HG03460 (cell line): Measurements from ENCODE around the gene CCNJ.
"Not testable (repeated sequence)": the region's sequence is repeated elsewhere in the genome, so short reads cannot be mapped to it uniquely, and the experiment has no call there.

Experiments
- ATAC-seq: cut with Tn5 transposase; IDR thresholded peaks from one replicate; pipeline ENCODE4 v1.9.1; 2021; ENCODE audit not compliant: unreplicated experiment

The CCNJ gene, protein sequence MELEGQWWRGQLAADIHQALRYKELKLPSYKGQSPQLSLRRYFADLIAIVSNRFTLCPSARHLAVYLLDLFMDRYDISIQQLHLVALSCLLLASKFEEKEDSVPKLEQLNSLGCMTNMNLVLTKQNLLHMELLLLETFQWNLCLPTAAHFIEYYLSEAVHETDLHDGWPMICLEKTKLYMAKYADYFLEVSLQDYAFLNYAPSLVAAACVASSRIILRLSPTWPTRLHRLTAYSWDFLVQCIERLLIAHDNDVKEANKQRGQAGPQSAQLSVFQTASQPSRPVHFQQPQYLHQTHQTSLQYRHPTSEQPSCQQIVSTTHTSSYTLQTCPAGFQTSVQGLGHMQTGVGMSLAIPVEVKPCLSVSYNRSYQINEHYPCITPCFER

DNA sequence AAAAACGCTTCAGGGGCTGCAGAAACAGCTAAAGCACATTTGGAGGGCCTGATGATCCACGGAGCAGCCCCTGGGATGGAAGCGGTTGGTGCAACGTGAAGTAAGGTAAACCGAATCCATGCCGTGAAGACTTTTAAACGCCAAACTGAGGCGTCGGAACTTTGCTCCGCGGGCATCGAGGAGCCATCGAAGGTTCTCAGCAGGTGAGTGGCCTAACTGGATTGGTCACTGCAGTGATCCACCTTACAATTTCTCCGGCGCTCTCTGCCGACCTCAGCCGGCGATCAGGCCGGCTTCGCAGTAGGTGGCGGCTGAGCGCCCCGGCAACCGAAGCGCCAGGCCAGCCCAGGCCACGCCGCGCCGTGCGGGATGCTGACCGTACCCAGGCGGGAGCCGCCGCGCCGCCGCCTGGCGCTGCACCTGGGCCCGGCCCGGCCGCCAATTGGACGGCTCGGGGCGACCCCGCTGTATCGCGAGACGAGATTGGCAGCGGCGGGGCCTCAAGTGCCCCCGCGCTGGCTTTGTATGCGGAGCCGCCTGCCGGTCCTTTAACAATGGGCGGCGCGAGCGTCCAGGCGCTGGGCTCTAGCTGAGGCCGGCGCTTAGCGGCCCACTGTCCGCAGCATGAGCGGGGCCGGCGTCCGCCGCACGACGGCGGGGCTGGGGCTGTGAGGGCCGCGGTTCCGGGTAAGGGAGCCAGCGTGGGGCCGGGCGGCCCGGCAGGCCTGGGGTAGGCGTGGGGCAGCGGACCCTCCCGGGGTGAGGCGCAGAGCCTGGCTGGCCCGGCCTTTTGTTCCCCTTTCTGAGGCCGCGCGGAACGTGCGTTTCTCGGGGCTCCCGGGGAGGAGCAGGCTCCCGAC lies at the start of gene CCNJ:
CCNJ (plus strand) TSS at position 551 of the 860 bp plus-strand sequence. CDS start 811 bp downstream, outside the sequence.
- ATAC-seq, result peak; percentile 84

DNA sequence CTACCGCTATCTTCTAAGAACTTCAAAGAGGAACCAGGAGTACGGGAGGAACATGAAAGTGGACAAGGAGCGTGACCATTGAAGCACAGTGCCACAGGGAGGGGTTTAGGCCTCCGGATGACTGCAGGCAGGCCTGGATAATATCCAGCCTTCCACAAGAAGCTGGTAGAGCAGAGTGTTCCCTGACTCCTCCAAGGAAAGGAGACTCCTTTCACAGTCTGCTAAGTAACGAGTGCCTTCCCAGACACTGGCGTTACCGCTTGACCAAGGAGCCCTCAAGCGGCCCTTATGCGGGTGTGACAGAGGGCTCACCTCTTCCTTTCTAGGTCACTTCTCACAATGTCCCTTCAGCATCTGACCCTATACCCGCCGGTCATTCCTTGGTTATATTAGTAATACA lies 49.0 kb upstream of the CCNJ start:
- ATAC-seq, result not testable (repeated sequence)

DNA sequence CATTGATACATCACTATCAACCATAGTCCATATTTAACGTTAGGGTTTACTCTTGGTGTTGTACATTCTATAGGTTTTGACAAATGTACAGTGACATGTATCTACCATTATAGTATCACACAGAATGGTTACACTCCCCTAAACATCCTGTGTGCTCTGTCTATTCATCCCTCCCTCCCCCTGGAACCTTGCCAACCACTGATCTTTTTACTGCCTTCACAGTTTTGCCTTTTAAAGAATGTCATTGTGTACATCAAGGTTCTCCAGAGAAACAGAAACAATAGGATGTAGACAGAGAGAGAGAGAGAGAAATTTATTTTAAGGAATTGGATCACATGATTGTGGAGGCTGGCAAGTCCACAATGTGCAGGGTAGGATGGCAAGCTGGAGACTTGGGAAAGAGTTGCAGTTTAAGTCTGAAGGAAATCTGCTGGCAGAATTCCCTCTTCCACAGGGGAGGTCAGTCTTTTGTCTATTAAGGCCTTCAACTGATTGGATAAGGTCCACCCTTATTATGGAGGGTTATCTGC lies 45.1 kb upstream of the CCNJ start:
- ATAC-seq, result no peak

DNA sequence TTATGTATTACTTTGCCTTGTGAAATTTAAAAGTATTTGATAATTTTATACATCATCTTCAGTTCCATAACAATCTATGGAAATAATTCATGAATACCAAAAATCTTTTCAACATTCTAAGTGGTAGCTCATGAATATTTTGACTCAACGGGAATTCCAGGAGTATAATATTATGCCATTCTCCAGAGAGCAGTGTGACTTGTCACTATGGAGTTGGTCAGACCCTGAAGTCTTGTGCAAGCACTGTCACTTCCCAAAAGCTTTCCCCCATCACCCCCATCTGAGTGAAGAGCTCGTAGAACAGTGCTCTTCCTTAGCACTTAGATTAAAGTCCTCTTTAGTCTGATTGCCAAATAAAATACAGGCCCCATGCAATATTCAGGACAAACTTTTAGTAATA lies 29.4 kb upstream of the CCNJ start:
- no peak for ATAC-seq

DNA sequence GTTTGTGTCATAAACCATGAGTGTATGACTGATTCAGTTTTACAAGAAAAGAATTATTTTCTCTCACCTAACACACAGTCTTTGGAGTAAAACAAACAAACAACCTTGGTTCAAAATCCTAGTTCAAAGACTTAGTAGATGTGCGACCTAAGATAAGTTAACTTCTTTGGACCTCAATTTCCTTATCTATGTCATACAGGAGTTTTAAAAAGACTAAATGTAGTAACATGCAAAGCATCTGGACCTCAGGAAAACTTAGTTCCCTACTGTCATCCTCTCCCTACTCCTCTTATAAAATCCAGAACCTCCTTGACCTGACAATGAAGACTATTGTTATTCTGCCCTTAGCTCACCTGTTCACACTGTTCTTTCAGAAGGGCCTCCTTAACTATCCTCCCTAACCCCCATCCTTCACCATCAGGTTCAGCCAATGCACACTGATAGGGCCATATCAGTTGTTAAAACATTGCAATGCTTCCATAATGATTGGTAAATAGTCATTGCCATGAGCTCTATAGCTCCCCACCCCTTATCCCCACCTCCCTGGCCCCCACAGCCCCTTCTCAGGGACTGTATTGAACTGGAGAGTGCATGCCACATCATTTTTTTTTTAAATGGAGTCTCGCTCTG lies 28.8 kb upstream of the CCNJ start:
- ATAC-seq, result no peak

DNA sequence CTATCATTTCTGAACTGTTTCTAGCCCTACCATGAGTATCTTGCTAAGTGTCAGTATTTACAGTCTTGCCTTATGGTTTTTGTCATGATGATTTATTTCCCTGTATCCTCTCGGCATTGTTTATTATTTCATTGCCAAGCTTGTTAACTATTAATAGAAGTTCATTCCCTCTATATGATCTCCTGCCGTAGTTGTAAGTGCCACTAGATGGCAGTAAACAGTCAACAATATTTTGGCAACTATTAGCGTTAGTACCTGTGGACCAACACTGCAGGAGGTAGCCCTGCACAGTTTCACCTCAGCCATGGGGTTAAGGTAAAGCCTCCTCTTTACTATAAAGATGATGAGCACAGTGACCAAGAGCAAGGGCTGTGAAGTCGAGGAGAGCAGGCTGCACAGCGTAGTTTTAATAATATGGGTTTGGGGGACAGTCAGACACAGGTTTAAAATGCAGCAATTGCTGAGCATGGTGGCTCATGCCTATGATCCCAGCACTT lies 26.1 kb upstream of the CCNJ start:
- peak; percentile 71 for ATAC-seq

DNA sequence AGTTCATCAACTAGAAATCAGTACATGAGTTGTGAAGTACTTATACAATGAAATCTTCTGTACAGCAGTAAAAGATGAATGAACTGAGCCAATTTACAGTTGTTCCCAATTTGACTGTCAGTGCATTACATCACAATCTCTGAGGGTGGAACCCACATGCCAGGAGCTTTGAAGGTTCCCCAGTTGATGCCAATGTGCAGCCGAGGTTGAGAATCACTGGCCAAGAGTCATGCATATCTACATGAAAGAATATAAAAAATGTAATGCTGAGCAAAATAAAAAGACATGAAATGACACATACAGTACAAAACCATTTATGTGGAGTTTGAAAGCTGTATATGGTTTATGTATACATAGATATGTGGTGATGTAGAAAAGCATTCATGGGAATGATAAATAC lies 22.1 kb upstream of the CCNJ start:
- no peak for ATAC-seq

DNA sequence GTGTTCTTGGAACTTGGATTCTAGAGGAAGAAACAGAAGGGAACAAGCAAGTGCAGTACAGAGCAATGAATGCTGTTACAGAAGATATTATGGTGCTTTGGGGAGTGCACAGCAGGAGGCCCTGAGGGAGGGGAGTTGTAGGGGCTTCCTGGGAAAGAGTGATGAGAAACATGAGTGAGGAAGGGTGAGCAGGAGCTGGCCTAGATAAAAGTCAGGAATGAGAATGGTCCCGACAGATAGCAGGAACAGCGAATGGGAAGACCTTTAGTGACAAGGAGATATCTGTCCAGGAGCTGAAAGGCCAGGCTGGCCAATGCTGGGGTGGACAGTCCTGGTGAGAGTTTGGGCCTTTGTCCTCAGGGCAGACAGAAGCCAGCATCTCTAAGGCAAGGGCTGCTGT lies 20.6 kb upstream of the CCNJ start:
- no peak for ATAC-seq

DNA sequence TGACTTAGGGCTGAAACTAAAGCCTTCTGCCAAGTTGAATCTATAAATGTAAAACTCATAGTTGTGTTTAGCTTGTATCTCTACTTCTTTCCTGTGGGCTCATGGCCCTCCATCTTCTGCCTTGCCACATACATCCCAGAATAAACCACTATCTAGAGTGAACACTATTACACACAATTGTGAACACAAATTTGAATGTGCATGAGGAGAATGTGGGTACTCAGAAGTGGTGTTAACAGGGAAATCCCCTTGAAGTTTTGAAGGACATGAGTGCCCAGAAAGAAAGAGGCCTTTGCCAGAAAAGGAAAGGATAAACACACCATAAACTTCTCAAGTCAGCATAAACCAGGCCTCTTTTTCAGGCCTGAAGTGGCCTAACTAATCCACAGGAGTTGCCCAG lies 20.2 kb upstream of the CCNJ start:
- ATAC-seq, result no peak

DNA sequence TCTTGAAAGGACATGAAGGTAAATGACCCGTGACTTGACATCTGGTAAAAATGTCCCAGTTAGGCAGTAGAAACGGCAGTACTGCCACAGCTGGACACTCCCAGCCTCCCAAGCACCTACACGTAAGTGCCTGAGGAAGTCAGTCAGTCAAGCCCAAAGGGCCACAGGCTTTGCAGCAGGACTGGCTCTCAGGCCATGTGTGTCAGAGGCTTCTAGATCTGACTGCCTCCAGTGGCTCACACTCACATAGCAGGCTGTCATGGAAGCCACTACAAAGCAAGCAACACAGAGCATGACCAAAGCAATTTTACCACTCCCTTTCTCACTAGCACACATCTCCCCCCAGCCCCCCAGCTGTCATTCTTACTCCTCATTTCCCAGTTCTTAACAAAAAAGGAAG lies 17.8 kb upstream of the CCNJ start:
- ATAC-seq, result no peak

DNA sequence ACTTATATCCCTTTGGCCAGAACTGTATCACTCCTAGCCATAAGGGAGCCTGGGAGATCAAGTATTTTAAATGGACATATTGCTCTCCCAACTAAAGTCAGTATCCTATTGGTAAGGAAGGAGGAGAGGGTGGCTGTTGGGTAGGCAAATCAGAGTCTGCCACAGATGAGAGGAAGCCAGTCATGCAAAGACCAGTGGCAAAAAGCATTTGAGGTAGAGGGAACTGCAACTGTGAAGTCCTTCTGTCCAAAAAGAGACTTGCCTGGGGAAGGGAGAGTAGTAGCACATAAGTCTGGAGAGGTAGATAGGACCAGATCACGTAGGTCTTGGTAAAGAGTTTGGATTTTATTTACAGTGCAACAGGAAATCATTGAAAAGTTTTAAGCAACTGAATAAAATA lies 8.8 kb upstream of the CCNJ start:
- no peak for ATAC-seq

DNA sequence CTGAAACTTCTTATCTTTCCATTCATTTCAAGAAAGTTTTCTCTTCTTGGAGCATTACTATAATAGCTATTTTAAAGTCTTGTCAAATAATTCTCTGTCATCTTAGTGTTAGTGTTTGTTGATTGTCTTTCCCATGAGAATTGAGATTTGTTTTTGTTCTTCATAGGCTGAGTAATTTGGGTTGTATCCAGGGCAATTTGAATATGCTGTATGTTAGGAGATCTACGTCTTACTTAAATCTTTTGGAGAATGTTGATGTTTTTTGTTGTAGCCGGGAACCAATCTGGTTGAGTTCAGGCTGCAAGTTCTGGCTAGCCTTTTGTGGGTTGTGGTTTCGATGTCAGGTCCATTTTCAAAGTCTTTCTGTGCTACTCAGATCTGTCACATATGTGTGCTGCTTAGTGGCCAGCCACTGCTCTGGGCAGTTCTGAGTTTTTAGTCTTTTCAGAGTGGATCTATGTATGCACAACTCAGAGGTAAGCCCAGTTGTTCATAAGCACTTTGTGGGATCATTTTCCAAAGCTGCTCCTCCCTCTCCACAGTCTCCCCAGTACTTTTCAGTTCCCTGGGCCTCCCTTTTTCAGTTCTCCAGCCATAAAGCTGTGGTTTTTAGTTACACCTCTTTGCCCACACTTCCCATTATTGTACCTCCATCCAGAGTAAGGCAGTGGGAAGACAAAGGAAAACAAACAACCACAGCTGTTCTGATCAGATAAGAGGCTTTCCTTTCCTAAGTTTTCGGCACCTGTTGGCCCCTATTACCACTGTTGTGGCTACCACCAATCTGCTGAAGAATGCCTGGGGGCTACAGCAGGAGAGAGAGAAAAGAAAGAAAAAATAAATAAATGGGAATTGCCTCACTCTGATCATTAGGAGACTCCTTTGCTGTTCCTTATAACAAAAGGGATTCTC lies 4.7 kb upstream of the CCNJ start:
- ATAC-seq, result no peak

DNA sequence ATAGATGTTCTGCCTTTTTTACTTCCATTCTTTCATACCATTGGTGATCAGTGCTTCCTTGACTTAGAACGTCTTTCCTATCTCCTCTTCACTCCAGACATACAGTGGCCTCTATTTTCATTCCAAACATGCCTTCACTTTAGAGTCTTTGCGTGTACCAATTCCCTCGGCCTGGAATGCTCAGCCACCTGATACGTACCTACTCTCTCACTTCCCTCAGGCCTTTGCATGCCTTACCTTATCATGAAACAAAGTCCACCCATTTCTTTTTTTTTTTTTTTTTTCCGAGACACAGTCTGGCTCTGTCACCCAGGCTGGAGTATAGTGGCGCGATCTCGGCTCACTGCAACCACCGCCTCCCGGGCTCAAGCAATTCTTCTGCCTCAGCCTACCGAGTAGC lies 2.2 kb upstream of the CCNJ start:
- ATAC-seq, result no peak

DNA sequence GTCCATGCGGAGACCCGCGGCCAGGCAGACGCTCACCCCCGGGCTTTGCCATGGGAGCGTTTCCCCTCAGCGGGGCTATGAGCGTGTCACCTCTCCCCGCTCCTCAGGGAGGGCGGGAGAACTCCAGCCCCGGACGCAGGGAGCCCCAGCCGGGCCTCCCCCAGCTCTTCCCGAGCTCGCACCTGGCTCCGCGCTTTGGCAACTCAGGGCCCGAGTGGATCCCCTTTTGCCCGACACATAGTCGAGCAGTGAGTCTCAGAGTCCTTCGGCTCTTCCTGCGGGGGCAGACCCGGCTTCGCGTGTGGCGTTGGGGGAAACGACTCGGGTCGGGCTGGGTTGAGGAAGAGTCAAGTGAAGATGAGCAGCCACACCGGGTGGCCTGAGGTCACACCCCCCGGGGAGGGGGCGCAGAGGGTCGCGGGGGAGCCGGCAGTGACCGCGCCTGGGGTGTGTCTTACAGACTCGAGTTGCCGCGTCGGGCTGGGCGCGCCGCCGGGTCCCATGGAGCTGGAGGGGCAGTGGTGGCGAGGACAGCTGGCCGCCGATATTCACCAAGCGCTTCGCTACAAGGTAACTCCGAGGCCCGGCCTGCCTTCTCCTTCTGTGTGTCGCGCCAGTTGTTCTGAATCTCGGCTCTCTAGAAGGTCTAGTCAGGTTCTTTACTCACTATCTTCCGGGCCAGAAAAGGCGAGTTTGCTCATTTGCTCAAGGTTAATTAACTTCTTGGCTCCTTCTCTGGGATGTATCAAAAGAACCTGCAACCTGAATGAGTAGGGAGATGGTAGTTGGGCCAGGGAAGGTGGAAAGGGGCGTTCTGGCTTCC lies 721 bp downstream of the CCNJ start:
- ATAC-seq, result peak; percentile 37

DNA sequence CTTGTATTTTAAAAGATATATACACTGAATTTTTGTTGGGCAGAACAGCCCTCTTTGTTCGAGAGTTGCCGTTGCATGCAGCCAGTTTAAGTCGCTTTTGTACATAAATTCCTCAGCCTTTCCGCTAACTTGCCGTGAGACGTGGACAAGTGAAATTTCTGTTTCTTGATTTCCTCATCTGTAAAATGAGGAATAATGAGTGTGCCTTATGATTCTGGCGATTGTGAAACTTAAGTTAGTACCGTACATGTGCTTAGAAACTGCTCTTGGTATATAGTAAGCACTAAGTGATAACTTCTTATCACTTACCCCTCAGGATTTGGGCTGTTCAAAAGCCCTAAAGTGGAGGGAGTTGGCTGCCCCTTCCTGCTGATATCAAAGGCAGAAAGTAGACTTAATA lies 1.4 kb downstream of the CCNJ start:
- ATAC-seq, result no peak

DNA sequence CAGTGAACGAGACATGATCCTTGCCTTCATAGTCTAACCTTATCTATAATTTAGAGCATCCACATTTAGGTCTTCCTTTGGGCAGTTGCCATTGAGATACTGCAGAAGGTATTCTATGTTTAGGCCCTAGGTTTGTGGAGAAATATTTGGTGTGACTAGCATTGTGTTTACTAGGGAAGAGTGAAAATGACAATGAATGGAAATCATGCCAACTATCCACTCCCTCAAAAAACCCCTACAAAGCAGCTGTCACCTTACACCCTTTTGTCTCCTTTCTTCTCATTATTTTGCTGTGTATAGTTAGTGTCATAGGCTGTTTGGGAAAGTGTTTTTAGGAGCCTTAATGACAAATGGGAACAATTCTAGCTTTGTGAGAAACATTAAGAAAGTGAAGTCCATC lies 3.2 kb downstream of the CCNJ start:
- no peak for ATAC-seq

DNA sequence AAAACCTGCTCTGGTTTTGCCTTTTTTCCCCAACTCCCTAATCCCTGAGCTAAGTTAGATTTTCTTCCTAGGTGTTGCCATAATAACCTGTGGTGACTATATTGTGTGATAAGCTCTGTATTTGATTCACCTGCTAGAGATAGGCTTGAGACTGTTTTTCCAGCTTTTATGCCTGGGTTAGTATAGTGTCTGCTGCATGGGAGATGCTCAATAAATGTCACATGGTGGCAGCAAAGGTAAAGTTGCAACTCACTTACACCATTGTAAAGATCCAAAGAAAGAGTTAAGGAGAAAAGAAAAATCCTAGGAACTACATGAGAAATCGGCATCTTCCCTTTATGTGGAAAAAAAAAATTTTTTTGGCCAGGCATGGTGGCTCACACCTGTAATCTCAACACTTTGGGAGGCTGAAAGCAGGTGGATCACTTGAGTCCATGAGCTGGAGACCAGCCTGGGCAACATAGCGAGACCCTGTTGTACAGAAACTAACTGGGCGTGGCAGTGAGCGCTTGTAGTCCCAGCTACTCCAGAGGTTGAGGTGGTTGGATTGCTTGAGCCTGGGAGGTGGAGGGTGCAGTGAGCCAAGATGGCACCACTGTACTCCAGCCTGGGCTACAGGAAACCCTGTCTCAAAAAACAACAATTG lies 3.7 kb downstream of the CCNJ start:
- no peak for ATAC-seq

DNA sequence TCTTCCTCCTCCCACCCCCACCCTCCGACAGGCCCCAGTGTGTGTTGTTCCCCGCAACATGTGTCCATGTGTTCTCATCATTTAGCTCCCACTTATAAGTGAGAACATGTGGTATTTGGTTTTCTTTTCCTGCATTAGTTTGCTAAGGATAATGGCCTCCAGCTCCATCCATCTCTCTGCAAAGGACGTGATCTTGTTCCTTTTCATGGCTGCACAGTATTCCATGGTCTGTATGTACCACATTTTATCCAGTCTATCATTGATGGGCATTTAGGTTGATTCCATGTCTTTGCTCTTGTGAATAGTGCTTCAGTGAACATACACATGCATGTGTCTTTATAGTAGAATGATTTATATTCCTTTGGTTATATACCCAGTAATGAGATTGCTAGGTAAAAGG lies 4.5 kb downstream of the CCNJ start:
- ATAC-seq, result not testable (repeated sequence)

DNA sequence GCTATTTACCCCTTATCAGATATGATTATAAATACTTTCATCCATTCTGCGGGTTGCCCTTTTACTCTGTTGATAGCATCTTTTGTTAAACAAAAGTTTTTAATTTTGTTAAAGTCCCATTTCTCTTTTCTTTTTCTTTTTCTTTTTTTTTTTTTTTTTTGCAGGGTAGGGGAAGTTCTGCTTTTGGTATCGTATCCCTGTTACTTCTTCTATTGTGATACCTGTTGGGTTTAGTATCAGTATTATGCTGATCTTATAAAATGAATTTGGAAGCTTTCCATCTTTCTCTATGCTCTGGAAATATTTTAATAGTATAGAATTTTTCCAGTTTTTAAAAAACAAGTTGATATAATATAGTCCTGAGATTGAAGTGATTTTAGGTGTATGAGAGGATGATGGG lies 6.0 kb downstream of the CCNJ start:
- ATAC-seq, result no peak
